OCI-LY1 (cell line): ENCODE results near the gene NOCT.
"Not testable (repeated sequence)": the region's sequence is repeated elsewhere in the genome, so short reads cannot be mapped to it uniquely, and the experiment has no call there.

Experiments
- H2AFZ ChIP-seq: fragments of 200-600 bp; sonication (generic), shearing (Covaris generic); 2 replicates; pipeline ENCODE4 v1.6.0; 2014; ENCODE audit warnings: antibody characterized with exemption, mild to moderate bottlenecking, low read length
- H3F3A ChIP-seq: fragments of 200-600 bp; sonication (generic), shearing (Covaris generic); 2 replicates; pipeline ENCODE4 v1.6.0; 2014; ENCODE audit warnings: mild to moderate bottlenecking, antibody characterized with exemption, low read length, moderate library complexity; ENCODE audit not compliant: insufficient read depth
- H3K27ac ChIP-seq: fragments of 200-600 bp; sonication (generic); 2 replicates; pipeline ENCODE4 v1.5.1; 2014; ENCODE audit warnings: low read length, mixed run types, mild to moderate bottlenecking, low read depth; ENCODE audit not compliant: poor library complexity, severe bottlenecking
- H3K27me3 ChIP-seq: fragments of 200-600 bp; sonication (generic); 2 replicates; pipeline ENCODE4 v1.6.0; 2014; ENCODE audit warnings: antibody characterized with exemption, mild to moderate bottlenecking, low read length, moderate library complexity; ENCODE audit not compliant: insufficient read depth
- H3K36me3 ChIP-seq: fragments of 200-600 bp; sonication (generic); 2 replicates; pipeline ENCODE4 v1.6.1; 2014; ENCODE audit warnings: mild to moderate bottlenecking, antibody characterized with exemption, low read length, moderate library complexity, mixed read lengths; ENCODE audit not compliant: insufficient read depth
- H3K4me1 ChIP-seq: fragments of 200-600 bp; sonication (generic); 2 replicates; pipeline ENCODE4 v1.5.1; 2014; ENCODE audit warnings: mild to moderate bottlenecking, low read length, moderate library complexity; ENCODE audit not compliant: insufficient read depth, severe bottlenecking
- H3K4me2 ChIP-seq: fragments of 200-600 bp; sonication (generic), shearing (Covaris generic); 2 replicates; pipeline ENCODE4 v1.6.1; 2014; ENCODE audit warnings: low read length
- H3K4me3 ChIP-seq: fragments of 200-600 bp; sonication (generic); 2 replicates; pipeline ENCODE4 v1.5.1; 2014; ENCODE audit warnings: low read length, low read depth, mild to moderate bottlenecking, mixed read lengths; ENCODE audit not compliant: poor library complexity, severe bottlenecking
- H3K79me2 ChIP-seq: fragments of 200-600 bp; shearing (Covaris generic); 2 replicates; pipeline ENCODE4 v1.6.1; 2016; ENCODE audit warnings: mixed run types, low read length, mixed read lengths; ENCODE audit not compliant: insufficient read depth
- H3K9ac ChIP-seq: fragments of 200-600 bp; sonication (generic), shearing (Covaris generic); 2 replicates; pipeline ENCODE4 v1.6.1; 2014; ENCODE audit warnings: mild to moderate bottlenecking, low read length, mixed read lengths
- H3K9me2 ChIP-seq: fragments of 200-600 bp; sonication (generic), shearing (Covaris generic); 2 replicates; pipeline ENCODE4 v1.6.1; 2014; ENCODE audit warnings: low read depth, mild to moderate bottlenecking, low read length, mixed read lengths
- H3K9me3 ChIP-seq: fragments of 200-600 bp; shearing (Covaris generic); 2 replicates; pipeline ENCODE4 v1.6.1; 2014; ENCODE audit warnings: low read length, mixed read lengths
- H4K20me1 ChIP-seq: fragments of 200-600 bp; sonication (generic), shearing (Covaris generic); 2 replicates; pipeline ENCODE4 v1.6.0; 2016; ENCODE audit warnings: mild to moderate bottlenecking, low read length; ENCODE audit not compliant: insufficient read depth
- CTCF ChIP-seq: fragments of 200-600 bp; sonication (generic), shearing (Covaris generic); IDR thresholded peaks from 2 replicates; pipeline ENCODE4 v1.5.1; 2017; ENCODE audit warnings: mild to moderate bottlenecking, antibody characterized with exemption, low read length, moderate library complexity, mixed read lengths
- EZH2 ChIP-seq: fragments of 200-600 bp; sonication (generic), shearing (Covaris generic); IDR thresholded peaks from 2 replicates; pipeline ENCODE4 v1.8.0; 2017; ENCODE audit warnings: borderline replicate concordance, mixed run types, mild to moderate bottlenecking, antibody characterized with exemption, low read length, moderate library complexity, mixed read lengths

NOCT gene

GRCh38 chr4:139007640-139008039 lies 7.9 kb upstream of the NOCT start:
- TF ChIP-seq EZH2 (no peak), CTCF (no peak)
- Histone ChIP-seq H3K79me2 (no peaks in the 10 kb centered on the region), H3F3A (no peaks in the 10 kb centered on the region), H4K20me1 (no peaks in the 10 kb centered on the region), H3K9me2 (no peaks in the 10 kb centered on the region), H3K9ac (no peak overlapping the region), H3K9me3 (no peaks in the 10 kb centered on the region), H2AFZ (no peak overlapping the region), H3K27me3 (peaks cover 3% of the 10 kb centered on the region; the same call in 1 of the 2 replicates), H3K4me2 (no peak overlapping the region), H3K4me1 (no peaks in the 10 kb centered on the region), H3K36me3 (no peaks in the 10 kb centered on the region; the same call in 1 of the 2 replicates), H3K27ac (no peak overlapping the region), H3K4me3 (no peak overlapping the region)

GRCh38 chr4:139008278-139008677 lies 7.3 kb upstream of the NOCT start:
- H3K27me3 ChIP-seq, H4K20me1 ChIP-seq, H3K36me3 ChIP-seq, H3K79me2 ChIP-seq, H3K9me3 ChIP-seq, H2AFZ ChIP-seq, H3K4me2 ChIP-seq, H3K9ac ChIP-seq, H3K4me1 ChIP-seq, H3K9me2 ChIP-seq, H3F3A ChIP-seq, H3K27ac ChIP-seq, H3K4me3 ChIP-seq: not testable (repeated sequence)

- H3K9me3 ChIP-seq: no peaks in the 10 kb centered on the region
- H2AFZ ChIP-seq: no peak overlapping the region
- peaks cover 4% of the 10 kb centered on the region for H3K4me1 ChIP-seq
- no peaks in the 10 kb centered on the region for H4K20me1 ChIP-seq
- H3K9me2 ChIP-seq: no peaks in the 10 kb centered on the region
- no peak overlapping the region for H3K27ac ChIP-seq
- H3F3A ChIP-seq: no peaks in the 10 kb centered on the region
- no peaks in the 10 kb centered on the region; the same call in 1 of the 2 replicates for H3K36me3 ChIP-seq
- no peaks in the 10 kb centered on the region for H3K79me2 ChIP-seq
- H3K4me3 ChIP-seq: no peak overlapping the region
- no peak overlapping the region for H3K4me2 ChIP-seq
- H3K9ac ChIP-seq: no peak overlapping the region
- no peak for TF ChIP-seq CTCF
- no peak for TF ChIP-seq EZH2
- peaks cover 3% of the 10 kb centered on the region; the same call in 1 of the 2 replicates for H3K27me3 ChIP-seq
Observed at GRCh38 chr4:139009702-139010101, 5.9 kb upstream of the NOCT start.

- Histone ChIP-seq H3K27me3 (peaks cover 3% of the 10 kb centered on the region; the same call in 1 of the 2 replicates), H3K79me2 (peaks cover 3% of the 10 kb centered on the region), H3K9me2 (no peaks in the 10 kb centered on the region), H2AFZ (no peak overlapping the region), H3K4me2 (no peak overlapping the region), H4K20me1 (no peaks in the 10 kb centered on the region), H3K36me3 (no peaks in the 10 kb centered on the region; the same call in 1 of the 2 replicates), H3K4me3 (no peak overlapping the region), H3K4me1 (peaks cover 10% of the 10 kb centered on the region), H3K9ac (no peak overlapping the region), H3K27ac (no peak overlapping the region), H3K9me3 (no peaks in the 10 kb centered on the region), H3F3A (no peaks in the 10 kb centered on the region)
- TF ChIP-seq CTCF (no peak), EZH2 (no peak)
Observed at GRCh38 chr4:139011225-139011950, 4.2 kb upstream of the NOCT start.
